Measurements from ENCODE around the gene A1CF. TPM values are rescaled to one million over a fixed set of nuclear protein-coding genes. Genes with fewer than 3 reads are reported as not detected.

The A1CF gene
- total RNA-seq, 2 experiments from 2014 or later: not detected

DNA sequence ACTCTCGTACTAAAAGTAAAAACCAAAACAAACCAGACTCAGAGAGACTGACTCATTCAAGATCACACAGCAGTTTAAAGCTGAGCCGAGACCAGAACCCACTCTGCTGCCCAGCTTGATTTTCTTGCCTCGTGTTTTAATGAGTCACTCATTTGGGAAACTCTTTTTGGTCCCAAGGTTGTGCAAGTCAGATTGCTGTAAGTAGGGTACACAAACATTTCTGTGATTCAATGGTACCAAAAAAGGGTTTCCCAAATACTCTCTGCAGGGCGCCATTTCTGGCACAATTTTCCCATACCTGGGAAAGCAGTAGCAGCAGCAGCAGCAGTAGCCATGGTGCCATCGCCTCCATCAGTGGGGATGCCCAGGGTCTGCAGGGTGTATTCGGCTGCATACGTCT is 75.8 kb downstream of the A1CF start:
- intact Hi-C loops (cut with DNase I, micrococcal nuclease): no loop called here
- Mint-ChIP-seq H3K4me3 (no peak overlapping the region), H3K27ac (no peak overlapping the region), H3K36me3 (ENCODE audit: low read depth) (no peaks in the 10 kb centered on the region), H3K9me3 (no peaks in the 10 kb centered on the region), H3K4me1 (ENCODE audit: low read depth) (no peaks in the 10 kb centered on the region), H3K27me3 (peaks cover 10% of the 10 kb centered on the region)
- Histone ChIP-seq H3K4me1 (ENCODE audit: insufficient read depth, low read length) (no peaks in the 10 kb centered on the region), H3K36me3 (ENCODE audit: insufficient read depth, low read length) (no peaks in the 10 kb centered on the region), H3K9me3 (ENCODE audit: control insufficient read depth in 1 of 2, insufficient read depth in 1 of 2, low read length in 2 of 2) (no peaks in the 10 kb centered on the region), H3K4me3 (ENCODE audit: low read length) (no peak overlapping the region), H3K27ac (ENCODE audit: low read depth in 1 of 2, low read length in 2 of 2) (no peak overlapping the region), H3K27me3 (ENCODE audit: control insufficient read depth in 1 of 2, insufficient read depth in 2 of 2, low read length in 2 of 2) (peaks cover 0 to 3% of the 10 kb centered on the region in 2 experiments)
- no peak for DNase-seq
- TF ChIP-seq, protein P1, sequence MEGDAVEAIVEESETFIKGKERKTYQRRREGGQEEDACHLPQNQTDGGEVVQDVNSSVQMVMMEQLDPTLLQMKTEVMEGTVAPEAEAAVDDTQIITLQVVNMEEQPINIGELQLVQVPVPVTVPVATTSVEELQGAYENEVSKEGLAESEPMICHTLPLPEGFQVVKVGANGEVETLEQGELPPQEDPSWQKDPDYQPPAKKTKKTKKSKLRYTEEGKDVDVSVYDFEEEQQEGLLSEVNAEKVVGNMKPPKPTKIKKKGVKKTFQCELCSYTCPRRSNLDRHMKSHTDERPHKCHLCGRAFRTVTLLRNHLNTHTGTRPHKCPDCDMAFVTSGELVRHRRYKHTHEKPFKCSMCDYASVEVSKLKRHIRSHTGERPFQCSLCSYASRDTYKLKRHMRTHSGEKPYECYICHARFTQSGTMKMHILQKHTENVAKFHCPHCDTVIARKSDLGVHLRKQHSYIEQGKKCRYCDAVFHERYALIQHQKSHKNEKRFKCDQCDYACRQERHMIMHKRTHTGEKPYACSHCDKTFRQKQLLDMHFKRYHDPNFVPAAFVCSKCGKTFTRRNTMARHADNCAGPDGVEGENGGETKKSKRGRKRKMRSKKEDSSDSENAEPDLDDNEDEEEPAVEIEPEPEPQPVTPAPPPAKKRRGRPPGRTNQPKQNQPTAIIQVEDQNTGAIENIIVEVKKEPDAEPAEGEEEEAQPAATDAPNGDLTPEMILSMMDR (IDR thresholded peaks at IDR 0.05): no peak
- ATAC-seq (ENCODE audit: poor library complexity): no peak
- ChIA-PET CTCF (no interaction called here), POLR2A (no interaction called here)

DNA sequence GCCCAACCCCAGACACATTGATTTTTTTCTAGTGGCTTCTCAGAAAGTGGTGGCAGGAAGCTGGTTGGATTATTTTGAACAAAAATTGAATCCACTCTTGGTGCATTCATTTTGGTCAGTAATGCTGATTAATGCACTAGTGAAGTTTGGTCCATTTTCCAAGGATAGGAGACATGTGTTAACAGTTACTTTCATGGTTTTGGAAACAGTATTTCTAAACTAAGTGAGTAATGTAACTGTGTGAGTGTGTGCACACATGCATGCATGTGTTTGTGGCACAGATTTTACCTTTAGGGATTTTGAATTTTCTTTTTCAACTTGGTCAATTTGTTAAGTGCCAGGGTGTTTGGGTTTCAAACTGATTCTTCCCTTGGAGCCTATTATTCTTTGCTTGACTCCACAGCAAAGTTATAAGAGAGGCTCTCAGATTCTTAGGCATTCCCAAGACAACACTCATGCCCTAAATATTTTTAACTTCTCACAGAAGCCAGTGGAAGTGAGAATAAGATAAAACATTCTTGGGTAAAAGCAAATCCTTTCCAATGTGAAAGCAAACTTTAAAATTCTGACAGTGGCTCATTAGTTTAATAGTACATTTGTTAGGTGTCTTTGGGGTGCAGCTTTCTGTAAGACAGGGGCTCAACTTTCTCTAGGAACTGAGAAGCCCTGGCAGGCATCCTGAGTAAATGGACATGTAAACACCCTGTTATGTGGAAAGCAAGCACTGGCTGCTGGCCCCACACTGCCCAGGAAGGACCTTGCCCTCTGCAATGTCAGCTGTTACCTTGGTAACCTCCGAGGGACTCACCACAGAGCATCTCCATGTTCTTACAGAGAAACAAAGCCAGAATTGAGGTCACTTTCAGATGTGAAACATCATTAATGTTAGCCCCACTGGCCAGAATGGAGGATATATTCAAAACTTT is 77.3 kb downstream of the A1CF start:
- Histone ChIP-seq H3K36me3 (ENCODE audit: insufficient read depth, low read length) (no peaks in the 10 kb centered on the region), H3K27me3 (ENCODE audit: control insufficient read depth in 1 of 2, insufficient read depth in 2 of 2, low read length in 2 of 2) (peaks cover 0 to 3% of the 10 kb centered on the region in 2 experiments), H3K9me3 (ENCODE audit: control insufficient read depth in 1 of 2, insufficient read depth in 1 of 2, low read length in 2 of 2) (no peaks in the 10 kb centered on the region), H3K4me3 (ENCODE audit: low read length) (no peak overlapping the region), H3K27ac (ENCODE audit: low read depth in 1 of 2, low read length in 2 of 2) (no peak overlapping the region), H3K4me1 (ENCODE audit: insufficient read depth, low read length) (no peaks in the 10 kb centered on the region)
- POLR2A ChIA-PET: no interaction called here
- TF ChIP-seq, protein P1 (IDR thresholded peaks at IDR 0.05): no peak
- H3K4me1 Mint-ChIP-seq (ENCODE audit: low read depth): no peaks in the 10 kb centered on the region
- no peaks in the 10 kb centered on the region for H3K36me3 Mint-ChIP-seq (ENCODE audit: low read depth)
- peaks cover 3% of the 10 kb centered on the region for H3K27me3 Mint-ChIP-seq
- H3K9me3 Mint-ChIP-seq: no peaks in the 10 kb centered on the region
- DNase-seq (no peak), ATAC-seq (ENCODE audit: poor library complexity) (no peak)
- CTCF ChIA-PET: no interaction called here
- H3K27ac Mint-ChIP-seq: no peak overlapping the region
- H3K4me3 Mint-ChIP-seq: no peak overlapping the region
- intact Hi-C loops (cut with DNase I, micrococcal nuclease): no loop called here

DNA sequence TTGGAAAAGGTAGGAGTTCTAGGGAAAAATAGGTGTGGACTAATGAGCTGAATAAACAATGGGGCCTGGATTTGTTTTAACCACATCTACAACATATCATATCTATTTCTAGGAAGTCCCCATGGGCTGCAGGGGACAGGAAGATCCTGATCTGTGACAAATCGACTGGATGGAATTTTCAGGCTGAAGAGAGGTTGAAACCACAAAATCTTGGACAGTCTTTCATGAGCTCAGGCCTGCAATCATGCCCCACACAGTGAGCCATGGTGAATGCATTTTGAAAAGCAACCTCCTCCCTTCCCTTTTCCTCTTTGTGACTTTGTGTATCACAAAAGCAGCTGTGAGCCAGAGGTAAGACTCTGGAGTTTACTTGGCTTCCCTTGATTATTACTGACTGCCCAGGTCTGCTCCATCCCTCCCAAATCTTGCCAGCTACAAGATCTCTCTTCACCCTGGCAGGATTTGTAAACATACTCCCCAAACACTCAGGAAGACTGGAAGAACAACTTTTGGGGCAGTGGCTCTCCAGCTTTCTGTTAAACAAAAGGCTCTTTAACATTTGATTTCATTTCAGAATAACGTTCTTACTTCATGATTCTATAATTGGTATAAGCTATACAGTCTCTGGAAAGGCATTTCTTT is 79.3 kb downstream of the A1CF start:
- TF ChIP-seq, protein P1 (IDR thresholded peaks at IDR 0.05): no peak
- Mint-ChIP-seq H3K4me3 (no peak overlapping the region), H3K27me3 (peaks cover 3% of the 10 kb centered on the region), H3K9me3 (no peaks in the 10 kb centered on the region), H3K4me1 (ENCODE audit: low read depth) (no peaks in the 10 kb centered on the region), H3K27ac (no peak overlapping the region), H3K36me3 (ENCODE audit: low read depth) (no peaks in the 10 kb centered on the region)
- H3K27me3 ChIP-seq (ENCODE audit: control insufficient read depth in 1 of 2, insufficient read depth in 2 of 2, low read length in 2 of 2): peaks cover 0 to 3% of the 10 kb centered on the region in 2 experiments
- ATAC-seq (ENCODE audit: poor library complexity) (no peak), DNase-seq (no peak)
- H3K36me3 ChIP-seq (ENCODE audit: insufficient read depth, low read length): no peaks in the 10 kb centered on the region
- CTCF ChIA-PET: no interaction called here
- H3K27ac ChIP-seq (ENCODE audit: low read depth in 1 of 2, low read length in 2 of 2): no peak overlapping the region
- no peak overlapping the region for H3K4me3 ChIP-seq (ENCODE audit: low read length)
- intact Hi-C loops (cut with DNase I, micrococcal nuclease): no loop called here
- POLR2A ChIA-PET: no interaction called here
- no peaks in the 10 kb centered on the region for H3K4me1 ChIP-seq (ENCODE audit: insufficient read depth, low read length)
- H3K9me3 ChIP-seq (ENCODE audit: control insufficient read depth in 1 of 2, insufficient read depth in 1 of 2, low read length in 2 of 2): no peaks in the 10 kb centered on the region

Measured in CD4-positive, alpha-beta T cell (primary cell).